Sigmoid colon (tissue), 4 donors: ENCODE results near the gene ASB5.

Experiments used
- POLR2AphosphoS5 ChIP-seq, 4 donors: sonication (generic); formaldehyde crosslinking; IDR thresholded peaks; one replicate each; pipeline ENCODE4 v1.6.1; 2017; ENCODE audit warnings: antibody characterized with exemption in 4 of 4
- TF ChIP-seq, protein P1 (sequence below), 4 experiments: fragments of 450-650 bp in 3 of 4; fragments of 200-600 bp in 1 of 4; IDR thresholded peaks; one replicate each; pipeline ENCODE4 v1.5.1; 2016 to 2019; ENCODE audit warnings: antibody characterized with exemption in 4 of 4, mild to moderate bottlenecking in 3 of 4, moderate library complexity in 2 of 4

DNA sequence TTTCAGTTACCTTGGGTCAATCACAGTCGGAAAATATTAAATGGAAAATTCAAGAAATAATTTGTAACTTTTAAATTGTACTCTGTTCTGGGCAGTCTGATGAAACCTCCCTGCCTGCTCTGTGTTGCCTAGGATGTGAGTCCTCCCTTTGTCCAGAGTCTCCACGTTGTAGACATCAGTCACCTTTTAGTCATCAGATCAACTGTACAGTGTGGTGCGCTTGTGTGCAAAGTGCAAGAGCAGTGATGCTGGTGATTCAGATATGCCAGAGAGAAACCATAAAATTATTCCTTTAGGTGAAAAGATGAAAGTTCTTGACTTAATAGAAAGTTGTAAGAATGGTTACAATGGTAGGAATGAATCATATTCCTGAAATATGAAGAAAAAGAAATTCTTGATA lies 75.1 kb downstream of the ASB5 start:
- TF ChIP-seq, protein P1, sequence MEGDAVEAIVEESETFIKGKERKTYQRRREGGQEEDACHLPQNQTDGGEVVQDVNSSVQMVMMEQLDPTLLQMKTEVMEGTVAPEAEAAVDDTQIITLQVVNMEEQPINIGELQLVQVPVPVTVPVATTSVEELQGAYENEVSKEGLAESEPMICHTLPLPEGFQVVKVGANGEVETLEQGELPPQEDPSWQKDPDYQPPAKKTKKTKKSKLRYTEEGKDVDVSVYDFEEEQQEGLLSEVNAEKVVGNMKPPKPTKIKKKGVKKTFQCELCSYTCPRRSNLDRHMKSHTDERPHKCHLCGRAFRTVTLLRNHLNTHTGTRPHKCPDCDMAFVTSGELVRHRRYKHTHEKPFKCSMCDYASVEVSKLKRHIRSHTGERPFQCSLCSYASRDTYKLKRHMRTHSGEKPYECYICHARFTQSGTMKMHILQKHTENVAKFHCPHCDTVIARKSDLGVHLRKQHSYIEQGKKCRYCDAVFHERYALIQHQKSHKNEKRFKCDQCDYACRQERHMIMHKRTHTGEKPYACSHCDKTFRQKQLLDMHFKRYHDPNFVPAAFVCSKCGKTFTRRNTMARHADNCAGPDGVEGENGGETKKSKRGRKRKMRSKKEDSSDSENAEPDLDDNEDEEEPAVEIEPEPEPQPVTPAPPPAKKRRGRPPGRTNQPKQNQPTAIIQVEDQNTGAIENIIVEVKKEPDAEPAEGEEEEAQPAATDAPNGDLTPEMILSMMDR (IDR thresholded peaks at IDR 0.05): no peak
- TF ChIP-seq POLR2AphosphoS5 (IDR thresholded peaks at IDR 0.05): no peak
